K562 treated with DMSO at 1 percent for 48 hours (cell line): Measurements from ENCODE around the gene TRABD2A. TPM values are rescaled to one million over a fixed set of nuclear protein-coding genes. Genes with fewer than 3 reads are reported as not detected.

Experiments
- total RNA-seq: library from RNA; unstranded; fragments of 300-600 nt; gene quantifications from 2 replicates; pipeline ENCODE4 v1.2.3, GENCODE V29; 2022; ENCODE audit warnings: low replicate concordance; ENCODE audit errors: extremely low read depth

TRABD2A gene, protein sequence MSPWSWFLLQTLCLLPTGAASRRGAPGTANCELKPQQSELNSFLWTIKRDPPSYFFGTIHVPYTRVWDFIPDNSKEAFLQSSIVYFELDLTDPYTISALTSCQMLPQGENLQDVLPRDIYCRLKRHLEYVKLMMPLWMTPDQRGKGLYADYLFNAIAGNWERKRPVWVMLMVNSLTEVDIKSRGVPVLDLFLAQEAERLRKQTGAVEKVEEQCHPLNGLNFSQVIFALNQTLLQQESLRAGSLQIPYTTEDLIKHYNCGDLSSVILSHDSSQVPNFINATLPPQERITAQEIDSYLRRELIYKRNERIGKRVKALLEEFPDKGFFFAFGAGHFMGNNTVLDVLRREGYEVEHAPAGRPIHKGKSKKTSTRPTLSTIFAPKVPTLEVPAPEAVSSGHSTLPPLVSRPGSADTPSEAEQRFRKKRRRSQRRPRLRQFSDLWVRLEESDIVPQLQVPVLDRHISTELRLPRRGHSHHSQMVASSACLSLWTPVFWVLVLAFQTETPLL
- total RNA-seq = not detected in 2 replicates

DNA sequence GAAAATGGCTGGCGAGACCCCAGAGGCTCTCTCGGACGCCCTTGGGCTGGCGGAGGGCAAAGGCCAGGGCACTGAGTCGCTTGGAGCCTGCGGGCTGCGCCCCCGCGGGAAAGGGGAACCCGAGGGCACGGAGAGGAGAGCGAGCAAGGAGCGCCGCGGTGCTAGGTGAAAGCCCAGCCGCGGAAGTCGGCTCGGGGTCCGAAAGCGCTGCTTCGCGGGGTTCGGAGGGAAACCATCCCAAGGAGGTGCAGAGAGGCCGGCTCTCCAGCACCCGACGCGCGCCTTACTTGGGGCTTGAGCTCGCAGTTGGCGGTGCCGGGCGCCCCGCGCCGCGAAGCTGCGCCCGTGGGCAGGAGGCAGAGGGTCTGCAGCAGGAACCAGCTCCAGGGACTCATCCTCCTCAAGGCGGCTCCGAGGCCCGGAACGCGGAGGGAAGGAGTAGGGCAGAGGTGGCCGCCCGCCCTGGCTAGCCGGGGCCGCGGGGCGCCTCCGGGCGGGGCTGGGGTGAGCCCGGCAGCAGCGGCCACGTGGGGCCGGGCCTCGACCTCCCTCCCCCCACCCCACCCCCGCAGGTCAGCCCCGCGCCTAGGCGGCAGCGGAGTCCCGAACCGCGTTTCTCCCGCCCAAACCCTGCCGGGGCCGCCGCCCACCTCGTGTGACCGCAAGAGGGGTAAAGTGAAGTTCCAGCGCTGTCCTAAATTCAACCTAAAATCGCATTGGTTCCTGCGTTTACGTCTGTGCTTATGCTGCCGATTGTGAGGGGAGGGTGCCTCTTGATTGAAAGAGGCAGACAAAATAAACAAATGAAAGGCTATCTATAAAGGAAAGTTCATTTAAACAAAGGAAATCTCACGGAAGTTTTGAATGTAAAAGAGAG, at the start of gene TRABD2A:
TRABD2A (minus strand) TSS at position 440 of the 877 bp plus-strand sequence; CDS start at position 395, 45 bp downstream.

DNA sequence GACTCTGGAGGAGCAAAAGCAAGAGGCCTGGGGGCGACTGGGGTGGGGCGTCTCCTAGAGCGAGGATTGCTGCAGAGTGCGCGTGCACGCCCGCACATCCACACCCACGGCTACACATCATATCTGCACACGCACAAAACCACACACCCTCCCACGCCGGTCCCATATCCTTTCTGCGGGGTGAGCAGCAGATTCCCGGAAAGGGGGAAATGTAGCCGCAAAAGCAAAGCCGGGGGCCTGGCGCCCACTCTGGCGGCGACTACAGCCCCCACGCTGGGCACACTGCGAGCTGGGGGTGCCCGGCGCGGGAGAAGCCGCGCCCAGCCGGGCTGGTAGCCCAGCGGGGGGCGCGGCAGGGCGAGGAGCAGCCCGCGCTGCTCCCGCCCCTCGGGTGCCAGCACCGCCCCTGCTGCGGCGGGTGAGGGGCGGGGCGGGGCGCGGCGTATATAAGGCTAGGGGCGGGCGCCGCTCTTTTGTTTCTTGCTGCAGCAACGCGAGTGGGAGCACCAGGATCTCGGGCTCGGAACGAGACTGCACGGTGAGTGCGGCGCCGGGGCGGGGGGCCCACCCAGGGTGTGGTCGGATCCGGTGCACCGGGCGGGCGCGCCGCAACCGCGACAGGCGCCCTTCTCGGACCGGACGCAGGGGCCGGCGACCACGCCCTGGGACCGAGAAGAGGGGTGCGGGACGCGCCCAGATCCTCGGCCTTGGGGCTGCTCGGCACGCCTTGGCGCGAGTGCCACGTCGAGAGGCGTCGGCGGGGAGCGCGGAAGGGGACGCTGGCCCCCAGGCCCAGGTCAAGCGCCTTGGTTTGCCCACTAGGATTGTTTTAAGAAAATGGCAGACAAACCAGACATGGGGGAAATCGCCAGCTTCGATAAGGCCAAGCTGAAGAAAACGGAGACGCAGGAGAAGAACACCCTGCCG, 24.6 kb upstream of the TRABD2A start, which contains the start of gene TMSB10:
TMSB10 (plus strand) TSS at position 476 of the 927 bp plus-strand sequence.

Other genes with a start within 250 kb of the TRABD2A start
- gene TMSB10, start 24.6 kb upstream of the TRABD2A start, total RNA-seq = 2,112 TPM in 1 of 2 replicates, not detected in the other
- gene KCMF1, start 90.1 kb upstream of the TRABD2A start, total RNA-seq = not detected in 2 replicates